DND-41 (cell line): ENCODE measurements around the gene HLCS.

Experiments
- EZH2 ChIP-seq: IDR thresholded peaks from 3 replicates; pipeline ENCODE4 v1.6.1; 2012; ENCODE audit warnings: borderline replicate concordance, low read depth, mild to moderate bottlenecking, moderate library complexity, low read length, inconsistent platforms; ENCODE audit not compliant: severe bottlenecking
- TF ChIP-seq, protein P1 (sequence below): IDR thresholded peaks from 2 replicates; pipeline ENCODE4 v1.5.1; 2012; ENCODE audit warnings: borderline replicate concordance, low read length, moderate library complexity, mild to moderate bottlenecking; ENCODE audit not compliant: poor library complexity, severe bottlenecking; ENCODE audit errors: extremely low read depth

DNA sequence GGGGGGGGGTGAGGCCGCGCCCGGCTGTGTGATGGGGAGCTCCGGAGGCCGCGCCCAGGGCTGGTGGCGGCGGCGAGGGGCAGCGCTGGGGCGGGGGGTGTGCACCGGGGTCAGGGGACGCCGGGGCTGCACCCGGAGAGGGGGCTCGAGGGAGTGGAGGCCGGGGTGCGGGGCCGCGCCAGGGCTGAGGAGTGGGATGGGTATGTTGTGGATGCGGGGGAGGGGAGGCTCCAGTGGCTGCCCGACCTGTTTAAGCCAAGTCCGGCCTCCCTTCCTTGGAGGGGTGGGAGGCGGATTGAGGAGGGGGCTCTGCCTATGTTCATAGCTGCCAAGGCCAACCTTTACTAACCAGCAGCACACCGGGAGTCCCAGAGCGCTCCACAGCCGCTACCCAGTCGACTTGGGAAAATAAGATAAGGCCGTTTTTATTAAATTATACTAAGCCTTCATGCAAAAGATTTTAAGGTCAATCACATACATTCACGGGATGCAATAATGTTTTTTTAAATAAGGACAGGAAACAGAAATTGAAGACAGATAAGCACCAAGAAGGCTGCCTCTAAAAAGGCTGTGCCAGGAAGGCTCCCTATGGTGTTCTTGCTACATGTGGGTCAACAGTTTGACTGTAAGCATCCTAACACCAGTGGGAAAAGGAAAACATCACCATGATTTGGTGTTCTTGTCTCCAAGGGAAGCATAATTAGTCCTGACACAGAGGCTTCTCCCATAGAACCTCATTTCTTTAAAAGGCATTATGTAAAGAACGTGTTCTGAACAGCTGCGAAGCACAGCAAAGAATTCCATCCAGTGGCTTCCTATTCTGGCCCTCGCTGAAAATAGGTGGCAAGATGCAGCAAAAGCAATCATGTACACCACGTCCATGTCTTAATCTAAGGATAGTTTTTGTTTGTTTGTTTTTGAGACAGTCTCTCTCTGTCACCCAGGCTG is 626 bp upstream of the HLCS start:
- TF ChIP-seq, protein P1, sequence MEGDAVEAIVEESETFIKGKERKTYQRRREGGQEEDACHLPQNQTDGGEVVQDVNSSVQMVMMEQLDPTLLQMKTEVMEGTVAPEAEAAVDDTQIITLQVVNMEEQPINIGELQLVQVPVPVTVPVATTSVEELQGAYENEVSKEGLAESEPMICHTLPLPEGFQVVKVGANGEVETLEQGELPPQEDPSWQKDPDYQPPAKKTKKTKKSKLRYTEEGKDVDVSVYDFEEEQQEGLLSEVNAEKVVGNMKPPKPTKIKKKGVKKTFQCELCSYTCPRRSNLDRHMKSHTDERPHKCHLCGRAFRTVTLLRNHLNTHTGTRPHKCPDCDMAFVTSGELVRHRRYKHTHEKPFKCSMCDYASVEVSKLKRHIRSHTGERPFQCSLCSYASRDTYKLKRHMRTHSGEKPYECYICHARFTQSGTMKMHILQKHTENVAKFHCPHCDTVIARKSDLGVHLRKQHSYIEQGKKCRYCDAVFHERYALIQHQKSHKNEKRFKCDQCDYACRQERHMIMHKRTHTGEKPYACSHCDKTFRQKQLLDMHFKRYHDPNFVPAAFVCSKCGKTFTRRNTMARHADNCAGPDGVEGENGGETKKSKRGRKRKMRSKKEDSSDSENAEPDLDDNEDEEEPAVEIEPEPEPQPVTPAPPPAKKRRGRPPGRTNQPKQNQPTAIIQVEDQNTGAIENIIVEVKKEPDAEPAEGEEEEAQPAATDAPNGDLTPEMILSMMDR: no peak
- TF ChIP-seq EZH2: no peak
